GM12878 (cell line): ENCODE results near the gene TCF20. TPM values are rescaled to one million over a fixed set of nuclear protein-coding genes. Genes with fewer than 3 reads are reported as not detected.

Experiments
- ATAC-seq: fragments of 200-7000 bp; cut with Tn5 transposase; 3 replicates; pipeline ENCODE4 v1.9.1; 2020; ENCODE audit warnings: mild to moderate bottlenecking, moderate library complexity
- BruUV-seq: library from RNA; stranded (reverse); fragments of 400-500 nt; replicated peaks from 2 replicates; lab custom pipeline; 2021; lab: Mats Ljungman, UMichigan
- CTCF ChIA-PET: fragments of 300-600 bp; sonication (Branson Sonifier 250); formaldehyde crosslinking; extraction: SDS; loops from one replicate; lab custom pipeline; 2021; ENCODE audit warnings: inconsistent platforms; lab: Yijun Ruan, JAX
- POLR2A ChIA-PET: fragments of 350-600 bp; formaldehyde crosslinking; extraction: SDS; loops from one replicate; lab custom pipeline; 2021; ENCODE audit warnings: inconsistent platforms; lab: Charles Lee
- RAD21 ChIA-PET: fragments of 300-600 bp; sonication (Branson Sonifier 250); formaldehyde crosslinking; loops from one replicate; lab custom pipeline; 2023; ENCODE audit warnings: antibody characterized with exemption; ENCODE audit not compliant: unreplicated experiment; lab: Charles Lee
- SMC1A ChIA-PET: fragments of 300-600 bp; sonication (Branson Sonifier 250); formaldehyde crosslinking; loops from one replicate; lab custom pipeline; 2023; ENCODE audit not compliant: unreplicated experiment, uncharacterized antibody; lab: Charles Lee
- DNase-seq: peaks from one replicate; pipeline ENCODE4 v3.0.0-alpha.2; 2011; ENCODE audit warnings: low read depth, low spot score
- FAIRE-seq: peaks from 3 replicates; lab custom pipeline; 2011; peaks lifted over from hg19 to GRCh38; lab: Jason Lieb, UNC
- H2AFZ ChIP-seq: 2 replicates; pipeline ENCODE4 v1.6.0; 2011; ENCODE audit warnings: low read depth, low read length, control low read depth; ENCODE audit not compliant: control insufficient read depth
- H3K27ac ChIP-seq: 2 replicates; pipeline ENCODE4 v1.5.1; 2011; ENCODE audit warnings: control low read depth; ENCODE audit not compliant: control insufficient read depth, insufficient read depth
- H3K27me3 ChIP-seq, 2 experiments: replicated peaks in 1 of 2; 2 replicates each; pipeline versions ENCODE4 v1.6.0 to v1.6.1; 2011; ENCODE audit warnings: low read length in 1 of 2; ENCODE audit not compliant: control insufficient read depth in 2 of 2, insufficient read depth in 2 of 2
- H3K36me3 ChIP-seq, 2 experiments: 2 replicates each; pipeline ENCODE4 v1.5.1; 2011; ENCODE audit warnings: low read length in 1 of 2; ENCODE audit not compliant: control insufficient read depth in 2 of 2, insufficient read depth in 2 of 2
- H3K4me1 ChIP-seq: 2 replicates; pipeline ENCODE4 v1.6.1; 2011; ENCODE audit warnings: mild to moderate bottlenecking, low read length, moderate library complexity, mixed read lengths; ENCODE audit not compliant: control insufficient read depth, insufficient read depth
- H3K4me2 ChIP-seq: 2 replicates; pipeline ENCODE4 v1.6.0; 2011; ENCODE audit warnings: control low read depth; ENCODE audit not compliant: control insufficient read depth, insufficient read depth
- H3K4me3 ChIP-seq: fragments of 200-600 bp; sonication (generic); 2 replicates; pipeline ENCODE4 v1.5.1; 2016
- H3K79me2 ChIP-seq: 2 replicates; pipeline ENCODE4 v1.6.0; 2011; ENCODE audit warnings: low read length; ENCODE audit not compliant: control insufficient read depth, insufficient read depth
- H3K9ac ChIP-seq: 2 replicates; pipeline ENCODE4 v1.8.0; 2011; ENCODE audit warnings: low read length, control low read depth, mixed read lengths; ENCODE audit not compliant: control insufficient read depth, insufficient read depth
- H3K9me3 ChIP-seq: replicated peaks from 3 replicates; pipeline ENCODE4 v1.5.1; 2011; ENCODE audit warnings: mild to moderate bottlenecking, low read length; ENCODE audit not compliant: control insufficient read depth, insufficient read depth
- H4K20me1 ChIP-seq: 2 replicates; pipeline ENCODE4 v1.6.0; 2011; ENCODE audit not compliant: control insufficient read depth, insufficient read depth
- EGR1 ChIP-seq, 2 experiments: IDR thresholded peaks; 1 replicate in 1 of 2; 2 replicates in 1 of 2; pipeline ENCODE4 v1.6.1; 2011 to 2012; ENCODE audit warnings: low read depth in 2 of 2, low read length in 2 of 2, borderline replicate concordance in 1 of 2, mild to moderate bottlenecking in 1 of 2, moderate library complexity in 1 of 2
- EP300 ChIP-seq, 2 experiments: fragments of 150-350 bp in 1 of 2; IDR thresholded peaks; 2 replicates each; pipeline ENCODE4 v1.6.1; 2011 to 2012; ENCODE audit warnings: low read depth in 2 of 2, low read length in 2 of 2, borderline replicate concordance in 1 of 2, improper control_type of control experiment in 1 of 2, inconsistent platforms in 1 of 2; ENCODE audit not compliant: control insufficient read depth in 1 of 2
- ESRRA ChIP-seq: IDR thresholded peaks from 2 replicates; pipeline ENCODE4 v1.6.1; 2012; ENCODE audit warnings: mild to moderate bottlenecking, low read length, improper control_type of control experiment
- ETV6 ChIP-seq, 2 experiments: fragments of 450-650 bp in 1 of 2; IDR thresholded peaks in 1 of 2; conservative IDR thresholded peaks in 1 of 2; 2 replicates each; pipeline ENCODE4 v1.6.1; 2014; ENCODE audit warnings: antibody characterized with exemption in 1 of 2, borderline replicate concordance in 1 of 2, low read depth in 1 of 2, mild to moderate bottlenecking in 1 of 2, moderate library complexity in 1 of 2
- FOXM1 ChIP-seq: IDR thresholded peaks from 2 replicates; pipeline ENCODE4 v1.6.1; 2012; ENCODE audit warnings: low read depth, mild to moderate bottlenecking, inconsistent platforms, low read length, moderate library complexity
- GABPA ChIP-seq: IDR thresholded peaks from 2 replicates; pipeline ENCODE4 v1.6.1; 2014; ENCODE audit warnings: antibody characterized with exemption, low read depth, mild to moderate bottlenecking, inconsistent platforms
- IKZF2 ChIP-seq, 2 experiments: fragments of 450-650 bp; IDR thresholded peaks; 2 replicates each; pipeline ENCODE4 v1.6.1; 2017; ENCODE audit warnings: mild to moderate bottlenecking in 2 of 2, moderate library complexity in 2 of 2
- JUNB ChIP-seq: IDR thresholded peaks from 2 replicates; pipeline ENCODE4 v1.6.1; 2016; ENCODE audit warnings: antibody characterized with exemption, mild to moderate bottlenecking
- NR2F1 ChIP-seq: fragments of 450-650 bp; conservative IDR thresholded peaks from 2 replicates; pipeline ENCODE4 v1.6.1; 2017; ENCODE audit warnings: mild to moderate bottlenecking
- SIX5 ChIP-seq: IDR thresholded peaks from 2 replicates; pipeline ENCODE4 v1.6.1; 2011; ENCODE audit warnings: mild to moderate bottlenecking, low read depth, low read length, moderate library complexity; ENCODE audit not compliant: severe bottlenecking
- WGBS: methylation state at CpG from one replicate; pipeline ENCODE4 v1.1.6; 2016; ENCODE audit warnings: low lambda C conversion rate; ENCODE audit not compliant: insufficient replicate concordance, insufficient coverage; ENCODE audit errors: missing lambda C conversion rate; 5-methylcytosine and 5-hydroxymethylcytosine counted together
- in situ Hi-C: fragments of 300-500 bp; cut with MboI; formaldehyde crosslinking; loops from 9 replicates; pipeline ENCODE4 v1.14.3; 2018; ENCODE audit warnings: mixed read lengths
- intact Hi-C: fragments of 100-400 bp; cut with micrococcal nuclease; formaldehyde crosslinking; loops from one replicate; pipeline ENCODE4 v1.14.2; 2022; ENCODE audit not compliant: unreplicated experiment
- polyA plus RNA-seq, 11 experiments: library from polyadenylated mRNA; depleted of rRNA in 4 of 11; unstranded in 6 of 11; stranded (reverse) in 5 of 11; fragments of >200 nt; fragmentation: Nextera tagmentation in 4 of 11; fragmentation: Illumina TruSeq in 1 of 11; extraction: Ambion mirVana in 4 of 11; extraction: Trizol in 1 of 11; gene quantifications; 1 replicate in 1 of 11; 2 replicates in 10 of 11; pipeline versions ENCODE4 v1.2.1 to v1.2.3, GENCODE V29; 2011 to 2016; ENCODE audit warnings: inconsistent platforms in 2 of 11, missing spikeins in 2 of 11, low read depth in 1 of 11
- total RNA-seq, 4 experiments: library from RNA; depleted of rRNA in 3 of 4; stranded (reverse); fragments of >200 nt in 3 of 4; fragmentation: Illumina TruSeq in 1 of 4; extraction: Trizol in 1 of 4; gene quantifications; 2 replicates each; pipeline versions ENCODE4 v1.2.1 to v1.2.3, GENCODE V29; 2013 to 2021
- TF ChIP-seq, protein P1 (sequence below): IDR thresholded peaks from 2 replicates; pipeline ENCODE4 v1.6.1; 2012; ENCODE audit warnings: low read length, inconsistent platforms
- TF ChIP-seq, protein P2 (sequence below): IDR thresholded peaks from 2 replicates; pipeline ENCODE4 v1.6.1; 2012; ENCODE audit warnings: low read depth, low read length, improper control_type of control experiment
- TF ChIP-seq, protein P3 (sequence below): fragments of 450-650 bp; IDR thresholded peaks from 2 replicates; pipeline ENCODE4 v1.6.1; 2017; ENCODE audit warnings: mild to moderate bottlenecking, low read depth, inconsistent platforms; ENCODE audit not compliant: poor library complexity, severe bottlenecking
- TF ChIP-seq, protein P4 (sequence below): IDR thresholded peaks from 2 replicates; pipeline ENCODE4 v1.6.1; 2011; ENCODE audit warnings: borderline replicate concordance, low read depth, mild to moderate bottlenecking, moderate library complexity, mixed read lengths, low read length; ENCODE audit not compliant: insufficient read depth; ENCODE audit errors: extremely low read length

The TCF20 gene
- total and polyA plus RNA-seq, 10 of the 15 experiments (the other 5 are each of a cell fraction or from before 2014, with no cell fraction given): 0.64 to 52.9 (median 22.6) TPM

DNA sequence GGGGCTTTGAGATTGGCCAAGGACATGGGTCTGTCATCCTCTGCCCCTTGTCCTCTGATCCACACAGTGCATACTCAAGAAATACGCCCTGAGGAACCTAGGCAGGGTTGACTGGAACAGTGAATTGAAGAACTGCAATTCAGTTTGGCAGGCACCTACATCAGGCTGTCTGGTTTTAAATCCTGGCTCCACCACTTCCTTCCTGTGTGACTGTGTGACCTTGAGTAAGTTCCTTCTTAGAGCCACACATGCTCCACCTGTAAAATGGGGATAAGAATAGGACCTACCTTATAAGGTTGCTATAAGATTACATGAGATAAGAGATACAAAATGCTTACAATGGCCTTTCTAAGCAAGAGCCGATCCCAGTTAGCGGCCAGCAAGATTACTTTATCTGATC, 15.8 kb upstream of the TCF20 start (continued):
- TF ChIP-seq, protein P1, sequence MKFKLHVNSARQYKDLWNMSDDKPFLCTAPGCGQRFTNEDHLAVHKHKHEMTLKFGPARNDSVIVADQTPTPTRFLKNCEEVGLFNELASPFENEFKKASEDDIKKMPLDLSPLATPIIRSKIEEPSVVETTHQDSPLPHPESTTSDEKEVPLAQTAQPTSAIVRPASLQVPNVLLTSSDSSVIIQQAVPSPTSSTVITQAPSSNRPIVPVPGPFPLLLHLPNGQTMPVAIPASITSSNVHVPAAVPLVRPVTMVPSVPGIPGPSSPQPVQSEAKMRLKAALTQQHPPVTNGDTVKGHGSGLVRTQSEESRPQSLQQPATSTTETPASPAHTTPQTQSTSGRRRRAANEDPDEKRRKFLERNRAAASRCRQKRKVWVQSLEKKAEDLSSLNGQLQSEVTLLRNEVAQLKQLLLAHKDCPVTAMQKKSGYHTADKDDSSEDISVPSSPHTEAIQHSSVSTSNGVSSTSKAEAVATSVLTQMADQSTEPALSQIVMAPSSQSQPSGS: no peak
- TF ChIP-seq GABPA: no peak
- no peak for TF ChIP-seq ETV6 (conservative IDR thresholded peaks at IDR 0.05 in 1 of 2, IDR thresholded peaks at IDR 0.05 in 1 of 2; ENCODE audit: borderline replicate concordance in 1 of 2, low read depth in 1 of 2)
- TF ChIP-seq, protein P2, sequence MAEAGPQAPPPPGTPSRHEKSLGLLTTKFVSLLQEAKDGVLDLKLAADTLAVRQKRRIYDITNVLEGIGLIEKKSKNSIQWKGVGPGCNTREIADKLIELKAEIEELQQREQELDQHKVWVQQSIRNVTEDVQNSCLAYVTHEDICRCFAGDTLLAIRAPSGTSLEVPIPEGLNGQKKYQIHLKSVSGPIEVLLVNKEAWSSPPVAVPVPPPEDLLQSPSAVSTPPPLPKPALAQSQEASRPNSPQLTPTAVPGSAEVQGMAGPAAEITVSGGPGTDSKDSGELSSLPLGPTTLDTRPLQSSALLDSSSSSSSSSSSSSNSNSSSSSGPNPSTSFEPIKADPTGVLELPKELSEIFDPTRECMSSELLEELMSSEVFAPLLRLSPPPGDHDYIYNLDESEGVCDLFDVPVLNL: no peak
- TF ChIP-seq ESRRA: peak; percentile 51; the same call in 1 of the 2 replicates
- TF ChIP-seq IKZF2 (IDR thresholded peaks at IDR 0.05): no peak
- no peak for TF ChIP-seq EGR1 (IDR thresholded peaks at IDR 0.05; ENCODE audit: borderline replicate concordance in 1 of 2, low read depth in 2 of 2, low read length in 2 of 2)

DNA sequence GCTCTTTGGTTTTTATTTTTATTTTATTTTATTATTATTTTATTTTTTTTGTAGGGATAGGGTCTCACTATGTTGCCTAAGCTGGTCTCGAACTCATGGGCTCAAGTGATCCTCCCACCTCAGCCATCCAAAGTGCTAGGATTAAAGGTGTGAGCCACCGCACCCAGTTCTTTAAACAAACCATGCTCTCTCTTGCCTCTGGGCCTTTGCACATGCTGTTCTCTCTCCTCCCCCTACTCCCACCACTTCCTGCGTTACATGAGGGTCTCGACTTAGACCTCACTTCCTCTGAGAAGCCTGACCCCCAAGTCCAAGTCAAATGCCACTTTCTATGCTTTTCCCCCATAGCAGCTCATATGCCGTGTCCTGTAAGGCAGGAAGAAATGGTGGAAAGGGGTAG, 15.2 kb upstream of the TCF20 start:
- Histone ChIP-seq H3K27me3 (peaks cover 5 to 7% of the 10 kb centered on the region in 2 experiments), H3K9me3 (no peaks in the 10 kb centered on the region), H3K4me1 (peaks cover 6% of the 10 kb centered on the region), H2AFZ (no peak overlapping the region), H3K4me3 (no peak overlapping the region), H3K4me2 (peak overlapping the region; percentile 24; the same call in 1 of the 2 replicates), H3K9ac (peak overlapping the region; percentile 20; the same call in 1 of the 2 replicates), H4K20me1 (no peaks in the 10 kb centered on the region), H3K79me2 (no peaks in the 10 kb centered on the region), H3K27ac (no peak overlapping the region), H3K36me3 (no peaks in the 10 kb centered on the region)
- ChIA-PET POLR2A (no interaction called here), SMC1A (no interaction called here), CTCF (no interaction called here), RAD21 (no interaction called here)
- intact Hi-C loops (no loop called here), in situ Hi-C loops (no loop called here)
- FAIRE-seq: no peak
- no TSS peak for BruUV-seq
- WGBS: 52% methylated on average over 5 of the region's 5 CpGs
- DNase-seq: no peak
- ATAC-seq: no peak
- TF ChIP-seq, protein P1: no peak
- TF ChIP-seq, protein P3, sequence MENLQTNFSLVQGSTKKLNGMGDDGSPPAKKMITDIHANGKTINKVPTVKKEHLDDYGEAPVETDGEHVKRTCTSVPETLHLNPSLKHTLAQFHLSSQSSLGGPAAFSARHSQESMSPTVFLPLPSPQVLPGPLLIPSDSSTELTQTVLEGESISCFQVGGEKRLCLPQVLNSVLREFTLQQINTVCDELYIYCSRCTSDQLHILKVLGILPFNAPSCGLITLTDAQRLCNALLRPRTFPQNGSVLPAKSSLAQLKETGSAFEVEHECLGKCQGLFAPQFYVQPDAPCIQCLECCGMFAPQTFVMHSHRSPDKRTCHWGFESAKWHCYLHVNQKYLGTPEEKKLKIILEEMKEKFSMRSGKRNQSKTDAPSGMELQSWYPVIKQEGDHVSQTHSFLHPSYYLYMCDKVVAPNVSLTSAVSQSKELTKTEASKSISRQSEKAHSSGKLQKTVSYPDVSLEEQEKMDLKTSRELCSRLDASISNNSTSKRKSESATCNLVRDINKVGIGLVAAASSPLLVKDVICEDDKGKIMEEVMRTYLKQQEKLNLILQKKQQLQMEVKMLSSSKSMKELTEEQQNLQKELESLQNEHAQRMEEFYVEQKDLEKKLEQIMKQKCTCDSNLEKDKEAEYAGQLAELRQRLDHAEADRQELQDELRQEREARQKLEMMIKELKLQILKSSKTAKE: no peak
- TF ChIP-seq NR2F1 (no peak), EP300 (IDR thresholded peaks at IDR 0.05; ENCODE audit: borderline replicate concordance in 1 of 2, control insufficient read depth in 1 of 2, low read depth in 2 of 2, low read length in 2 of 2) (no peak), SIX5 (no peak), JUNB (no peak), FOXM1 (no peak)
- TF ChIP-seq, protein P4, sequence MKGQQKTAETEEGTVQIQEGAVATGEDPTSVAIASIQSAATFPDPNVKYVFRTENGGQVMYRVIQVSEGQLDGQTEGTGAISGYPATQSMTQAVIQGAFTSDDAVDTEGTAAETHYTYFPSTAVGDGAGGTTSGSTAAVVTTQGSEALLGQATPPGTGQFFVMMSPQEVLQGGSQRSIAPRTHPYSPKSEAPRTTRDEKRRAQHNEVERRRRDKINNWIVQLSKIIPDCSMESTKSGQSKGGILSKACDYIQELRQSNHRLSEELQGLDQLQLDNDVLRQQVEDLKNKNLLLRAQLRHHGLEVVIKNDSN: no peak
